Endodermal cell (in vitro differentiated cells): Measurements from ENCODE around the gene EFNB2. TPM values are rescaled to one million over a fixed set of nuclear protein-coding genes. Genes with fewer than 3 reads are reported as not detected.

ENCODE experiments used
- DNase-seq: peaks from one replicate; pipeline ENCODE4 v3.0.0-alpha.2; 2017
- H3K27ac ChIP-seq: 2 replicates; pipeline ENCODE4 v1.5.1; 2013; ENCODE audit warnings: mild to moderate bottlenecking, low read depth, low read length, moderate library complexity
- H3K27me3 ChIP-seq: 2 replicates; pipeline ENCODE4 v1.6.1; 2013; ENCODE audit warnings: mild to moderate bottlenecking, low read length, moderate library complexity; ENCODE audit not compliant: insufficient read depth, control insufficient read depth, poor library complexity, severe bottlenecking
- H3K36me3 ChIP-seq: 2 replicates; pipeline ENCODE4 v1.7.0; 2013; ENCODE audit warnings: mild to moderate bottlenecking, low read length, moderate library complexity; ENCODE audit not compliant: control insufficient read depth, insufficient read depth
- H3K4me1 ChIP-seq: one replicate; pipeline ENCODE4 v1.7.0; 2013; ENCODE audit warnings: low read length; ENCODE audit not compliant: control insufficient read depth, insufficient read depth
- H3K4me3 ChIP-seq: 2 replicates; pipeline ENCODE4 v1.5.1; 2013; ENCODE audit warnings: mild to moderate bottlenecking, low read length, moderate library complexity
- H3K9ac ChIP-seq: 2 replicates; pipeline ENCODE4 v1.6.1; 2013; ENCODE audit warnings: mild to moderate bottlenecking, low read length, moderate library complexity; ENCODE audit not compliant: poor library complexity, severe bottlenecking; ENCODE audit errors: extremely low read depth
- H3K9me3 ChIP-seq: 2 replicates; pipeline ENCODE4 v1.6.1; 2013; ENCODE audit warnings: mild to moderate bottlenecking, low read length, moderate library complexity; ENCODE audit not compliant: control insufficient read depth
- H3K27ac Mint-ChIP-seq: 2 replicates; pipeline ENCODE4 v1.8.0; 2020; ENCODE audit warnings: mixed read lengths
- H3K27me3 Mint-ChIP-seq: 2 replicates; pipeline ENCODE4 v1.8.0; 2021; ENCODE audit warnings: mild to moderate bottlenecking, mixed read lengths; ENCODE audit not compliant: insufficient read depth
- H3K36me3 Mint-ChIP-seq: 2 replicates; pipeline ENCODE4 v1.8.0; 2020; ENCODE audit warnings: low read depth, mixed read lengths
- H3K4me1 Mint-ChIP-seq: 2 replicates; pipeline ENCODE4 v1.8.0; 2020; ENCODE audit warnings: mixed read lengths
- H3K4me3 Mint-ChIP-seq: 2 replicates; pipeline ENCODE4 v1.8.0; 2020; ENCODE audit warnings: mild to moderate bottlenecking, moderate library complexity, mixed read lengths
- H3K9me3 Mint-ChIP-seq: 2 replicates; pipeline ENCODE4 v1.8.0; 2020; ENCODE audit warnings: mild to moderate bottlenecking, mixed read lengths
- CTCF ChIP-seq: fragments of 200-600 bp; sonication (generic); conservative IDR thresholded peaks from 2 replicates; pipeline ENCODE4 v1.5.0; 2021; ENCODE audit warnings: antibody characterized with exemption, mild to moderate bottlenecking
- WGBS, 2 experiments: methylation state at CpG; one replicate each; pipeline versions ENCODE4 v1.1.5 to v1.1.7; 2013; ENCODE audit warnings: missing lambda C conversion rate in 2 of 2, mixed read lengths in 1 of 2; ENCODE audit not compliant: insufficient coverage in 1 of 2, insufficient read length in 1 of 2; 5-methylcytosine and 5-hydroxymethylcytosine counted together
- total RNA-seq, 2 donors: library from RNA; stranded (reverse); fragmentation: NEBNext Ultra II Directional in 1 of 2; extraction: Animal tissue kit (Norgen Biotek cat#: 25700) in 1 of 2; gene quantifications; 2 replicates in 1 of 2; 3 replicates in 1 of 2; pipeline ENCODE4 v1.2.1, GENCODE V29; 2021

The EFNB2 gene
- total RNA-seq, 2 donors from 2014 or later, result 0.84 to 3.1 TPM

GRCh38 chr13:106550570-106551135 lies 15.2 kb upstream of the EFNB2 start:
- H3K4me3 ChIP-seq, result no peak overlapping the region
- Mint-ChIP-seq H3K4me1 (no peaks in the 10 kb centered on the region), H3K27ac (no peak overlapping the region), H3K36me3 (peaks cover 58% of the 10 kb centered on the region), H3K4me3 (no peak overlapping the region), H3K27me3 (no peaks in the 10 kb centered on the region), H3K9me3 (no peaks in the 10 kb centered on the region)
- H3K9ac ChIP-seq, result no peak overlapping the region
- no peak for TF ChIP-seq CTCF
- WGBS, 2 experiments, result 94 to 98% methylated on average over 4 of the region's 4 CpGs
- H3K4me1 ChIP-seq, result no peaks in the 10 kb centered on the region
- no peaks in the 10 kb centered on the region for H3K27me3 ChIP-seq
- H3K27ac ChIP-seq, result no peak overlapping the region
- no peaks in the 10 kb centered on the region for H3K9me3 ChIP-seq
- H3K36me3 ChIP-seq, result peaks cover 92% of the 10 kb centered on the region
- no peak for DNase-seq

- Mint-ChIP-seq H3K4me3 (no peak overlapping the region), H3K4me1 (no peaks in the 10 kb centered on the region), H3K27me3 (no peaks in the 10 kb centered on the region), H3K27ac (no peak overlapping the region), H3K9me3 (no peaks in the 10 kb centered on the region), H3K36me3 (peaks cover 40% of the 10 kb centered on the region)
- Histone ChIP-seq H3K9ac (no peak overlapping the region), H3K4me1 (no peaks in the 10 kb centered on the region), H3K27me3 (no peaks in the 10 kb centered on the region), H3K36me3 (peaks cover 89% of the 10 kb centered on the region), H3K4me3 (no peak overlapping the region), H3K27ac (no peak overlapping the region), H3K9me3 (no peaks in the 10 kb centered on the region)
- WGBS, 2 experiments, result 98% methylated on average over 3 of the region's 3 CpGs; no CpG with 5 or more reads in 1 of the 2 experiments
- no peak for DNase-seq
- TF ChIP-seq CTCF, result no peak
These were observed 12.7 kb upstream of the EFNB2 start for GRCh38 chr13:106548064-106548696.

- no peak overlapping the region for H3K4me3 ChIP-seq
- H3K4me1 ChIP-seq, result no peaks in the 10 kb centered on the region
- H3K36me3 Mint-ChIP-seq, result peaks cover 28% of the 10 kb centered on the region
- 90% methylated on average over 1 of the region's 1 CpG; no CpG with 5 or more reads in 1 of the 2 experiments for WGBS, 2 experiments
- no peak overlapping the region for H3K27ac ChIP-seq
- peaks cover 62% of the 10 kb centered on the region for H3K36me3 ChIP-seq
- no peaks in the 10 kb centered on the region for H3K27me3 ChIP-seq
- no peaks in the 10 kb centered on the region for H3K9me3 ChIP-seq
- no peaks in the 10 kb centered on the region for H3K9me3 Mint-ChIP-seq
- H3K9ac ChIP-seq, result no peak overlapping the region
- H3K27ac Mint-ChIP-seq, result no peak overlapping the region
- no peak for DNase-seq
- no peaks in the 10 kb centered on the region for H3K27me3 Mint-ChIP-seq
- H3K4me3 Mint-ChIP-seq, result no peak overlapping the region
- H3K4me1 Mint-ChIP-seq, result peaks cover 4% of the 10 kb centered on the region
- no peak for TF ChIP-seq CTCF
These were observed 6.4 kb upstream of the EFNB2 start for GRCh38 chr13:106541826-106542225.
